Duodenal mucosa (tissue), 2 donors: ENCODE results near the gene CCDC174.

ENCODE experiments used
- H3K27ac ChIP-seq: one replicate; pipeline ENCODE4 v1.7.0; 2013; ENCODE audit warnings: low read depth, low read length
- H3K27me3 ChIP-seq, 2 donors: one replicate each; pipeline ENCODE4 v1.7.0; 2013; ENCODE audit warnings: low read length in 2 of 2, control low read depth in 1 of 2; ENCODE audit not compliant: insufficient read depth in 2 of 2, control insufficient read depth in 1 of 2
- H3K36me3 ChIP-seq, 2 donors: one replicate each; pipeline ENCODE4 v1.7.0; 2013; ENCODE audit warnings: low read length in 2 of 2, control low read depth in 1 of 2; ENCODE audit not compliant: insufficient read depth in 2 of 2, control insufficient read depth in 1 of 2
- H3K4me1 ChIP-seq, 2 donors: one replicate each; pipeline ENCODE4 v1.7.0; 2013; ENCODE audit warnings: low read length in 2 of 2, control low read depth in 1 of 2; ENCODE audit not compliant: insufficient read depth in 2 of 2, control insufficient read depth in 1 of 2
- H3K4me3 ChIP-seq, 2 donors: one replicate each; pipeline ENCODE4 v1.7.0; 2013; ENCODE audit warnings: low read length in 2 of 2, low read depth in 1 of 2
- H3K9ac ChIP-seq, 2 donors: one replicate each; pipeline ENCODE4 v1.7.0; 2013; ENCODE audit warnings: low read length in 2 of 2, low read depth in 1 of 2
- H3K9me3 ChIP-seq, 2 donors: one replicate each; pipeline ENCODE4 v1.7.0; 2013; ENCODE audit warnings: low read length in 2 of 2, control low read depth in 1 of 2; ENCODE audit not compliant: control insufficient read depth in 1 of 2

CCDC174 gene

DNA sequence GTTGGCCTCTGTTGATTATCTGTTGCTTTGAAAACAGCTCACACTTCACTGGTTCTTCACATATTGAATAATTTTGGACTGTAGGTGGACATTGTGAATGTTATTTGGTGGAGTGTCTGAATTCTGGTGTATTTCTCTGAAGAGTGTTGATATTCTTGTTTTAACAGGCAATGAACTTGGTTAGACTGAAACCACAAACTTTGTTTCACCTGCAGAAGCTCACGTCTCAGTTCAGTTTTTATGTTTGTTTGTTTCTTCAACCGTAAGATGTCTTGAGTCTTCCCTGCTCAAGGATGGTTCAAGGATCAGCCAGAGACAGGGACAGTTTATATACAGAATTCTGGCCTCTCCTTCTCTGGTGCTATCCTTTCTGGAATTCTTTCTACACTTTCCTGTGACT, 67.0 kb downstream of the CCDC174 start:
- Histone ChIP-seq H3K27me3 (no peaks in the 10 kb centered on the region), H3K9ac (no peak overlapping the region), H3K27ac (no peak overlapping the region), H3K36me3 (no peaks in the 10 kb centered on the region), H3K4me3 (no peak overlapping the region), H3K9me3 (no peaks in the 10 kb centered on the region), H3K4me1 (no peaks in the 10 kb centered on the region)

DNA sequence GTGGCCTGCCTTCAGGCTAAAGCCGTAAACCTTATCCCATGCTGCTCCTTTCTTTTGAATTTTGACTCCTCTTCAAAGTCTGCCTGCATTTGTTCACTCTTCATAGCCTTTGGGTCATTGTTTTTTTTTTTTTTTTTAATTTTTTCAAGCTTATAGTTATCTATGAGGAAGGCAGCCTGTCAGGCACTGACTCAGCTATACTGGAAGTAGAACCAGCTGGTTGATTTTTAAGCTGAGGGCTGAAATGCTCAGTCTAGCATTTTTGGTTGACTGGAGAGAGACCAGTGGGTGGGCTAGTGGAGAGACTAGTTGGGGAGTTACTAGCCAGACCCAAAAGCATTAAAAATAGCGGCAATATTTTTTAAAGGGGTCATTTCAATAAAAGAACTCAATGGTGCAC, 67.4 kb downstream of the CCDC174 start:
- H3K36me3 ChIP-seq = no peaks in the 10 kb centered on the region
- H3K27ac ChIP-seq = no peak overlapping the region
- H3K9me3 ChIP-seq = no peaks in the 10 kb centered on the region
- no peaks in the 10 kb centered on the region for H3K4me1 ChIP-seq
- H3K4me3 ChIP-seq = no peak overlapping the region
- no peaks in the 10 kb centered on the region for H3K27me3 ChIP-seq
- H3K9ac ChIP-seq = no peak overlapping the region

DNA sequence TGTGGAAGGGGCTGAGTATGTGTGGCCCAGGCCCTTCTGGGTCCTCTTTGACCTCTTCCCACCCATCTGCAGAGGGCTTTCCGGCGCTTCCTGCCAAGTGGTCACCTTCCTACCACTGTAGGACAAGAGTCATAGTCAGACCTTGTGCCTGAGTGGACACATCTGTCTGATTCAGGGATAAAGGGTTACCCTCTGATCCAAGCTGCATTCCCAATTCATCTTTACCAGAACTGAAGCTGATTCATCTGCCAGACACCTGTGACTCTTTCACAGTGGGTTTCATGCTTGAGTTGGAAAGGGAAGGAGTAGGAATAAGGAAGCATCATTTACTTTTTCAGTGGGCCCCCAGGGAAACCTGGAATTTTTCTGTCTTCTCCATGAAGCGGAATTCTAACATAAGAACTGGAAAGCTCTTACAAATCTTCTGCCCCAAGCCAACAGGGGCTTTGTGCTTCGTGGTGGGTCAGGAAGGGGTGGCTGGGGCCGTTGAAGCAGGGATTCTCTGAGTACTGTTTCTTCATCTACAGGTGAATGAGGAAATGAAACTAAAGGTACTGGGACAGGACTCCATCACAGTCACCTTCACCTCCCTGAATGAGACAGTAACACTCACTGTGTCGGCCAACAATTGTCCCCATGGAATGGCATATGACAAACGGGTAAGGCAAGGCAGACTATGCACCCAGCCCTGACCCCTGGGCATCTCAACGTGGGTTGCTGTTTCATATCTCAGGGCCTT, 69.7 kb downstream of the CCDC174 start:
- H3K36me3 ChIP-seq = no peaks in the 10 kb centered on the region
- H3K9ac ChIP-seq = no peak overlapping the region
- H3K4me1 ChIP-seq = no peaks in the 10 kb centered on the region
- H3K4me3 ChIP-seq = no peak overlapping the region
- H3K27me3 ChIP-seq = no peaks in the 10 kb centered on the region
- no peak overlapping the region for H3K27ac ChIP-seq
- H3K9me3 ChIP-seq = no peaks in the 10 kb centered on the region
